Neural crest cell (in vitro differentiated cells): ENCODE results near the gene KRTAP10-11. TPM values are rescaled to one million over a fixed set of nuclear protein-coding genes. Genes with fewer than 3 reads are reported as not detected.

Experiments used
- DNase-seq: peaks from one replicate; pipeline ENCODE4 v3.0.0; 2021; ENCODE audit warnings: low read depth, mixed read lengths, low spot score
- H3K27ac Mint-ChIP-seq: one replicate; pipeline ENCODE4 v1.8.0; 2021; ENCODE audit warnings: mild to moderate bottlenecking, mixed read lengths; ENCODE audit not compliant: unreplicated experiment
- H3K27me3 Mint-ChIP-seq: 2 replicates; pipeline ENCODE4 v1.8.0; 2021; ENCODE audit warnings: low read depth, mild to moderate bottlenecking, mixed read lengths
- H3K36me3 Mint-ChIP-seq: 2 replicates; pipeline ENCODE4 v1.8.0; 2021; ENCODE audit warnings: low read depth, mild to moderate bottlenecking, mixed read lengths
- H3K4me1 Mint-ChIP-seq: 2 replicates; pipeline ENCODE4 v1.8.0; 2021; ENCODE audit warnings: mixed read lengths
- H3K4me3 Mint-ChIP-seq: one replicate; pipeline ENCODE4 v1.8.0; 2021; ENCODE audit warnings: mild to moderate bottlenecking, mixed read lengths
- H3K9me3 Mint-ChIP-seq: 2 replicates; pipeline ENCODE4 v1.8.0; 2021; ENCODE audit warnings: mixed read lengths
- total RNA-seq: library from RNA; stranded (reverse); gene quantifications from 2 replicates; pipeline ENCODE4 v1.2.1, GENCODE V29; 2021
- TF ChIP-seq, protein P1 (sequence below): fragments of 200-600 bp; sonication (generic); conservative IDR thresholded peaks from 2 replicates; pipeline ENCODE4 v1.5.0; 2021; ENCODE audit warnings: antibody characterized with exemption, mild to moderate bottlenecking

The KRTAP10-11 gene
- total RNA-seq, 1 donor from 2014 or later, result not detected

DNA sequence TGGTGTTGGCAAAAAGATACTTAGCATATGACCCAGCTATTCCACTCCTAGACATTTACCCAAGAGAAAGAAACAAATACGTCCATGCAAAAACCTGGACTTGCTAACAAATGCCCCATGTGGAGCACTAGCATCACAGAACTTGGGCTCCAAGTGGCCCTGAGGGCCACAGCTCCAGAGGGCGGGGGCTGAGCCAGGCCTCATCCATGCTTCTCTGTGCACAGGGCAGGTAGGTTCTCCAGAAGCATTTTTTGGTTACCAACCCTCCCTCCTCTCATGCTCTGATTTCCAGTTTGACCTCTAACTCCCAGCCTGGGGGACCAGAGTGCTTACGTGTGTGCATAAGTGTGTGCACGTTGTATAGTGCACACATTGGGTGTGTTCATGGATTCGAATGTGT, 18.5 kb downstream of the KRTAP10-11 start:
- Mint-ChIP-seq H3K27ac (no peak overlapping the region), H3K4me3 (no peak overlapping the region), H3K9me3 (peaks cover 18% of the 10 kb centered on the region), H3K36me3 (peaks cover 5% of the 10 kb centered on the region), H3K4me1 (peaks cover 4% of the 10 kb centered on the region), H3K27me3 (peaks cover 4% of the 10 kb centered on the region)
- DNase-seq, result no peak
- TF ChIP-seq, protein P1, sequence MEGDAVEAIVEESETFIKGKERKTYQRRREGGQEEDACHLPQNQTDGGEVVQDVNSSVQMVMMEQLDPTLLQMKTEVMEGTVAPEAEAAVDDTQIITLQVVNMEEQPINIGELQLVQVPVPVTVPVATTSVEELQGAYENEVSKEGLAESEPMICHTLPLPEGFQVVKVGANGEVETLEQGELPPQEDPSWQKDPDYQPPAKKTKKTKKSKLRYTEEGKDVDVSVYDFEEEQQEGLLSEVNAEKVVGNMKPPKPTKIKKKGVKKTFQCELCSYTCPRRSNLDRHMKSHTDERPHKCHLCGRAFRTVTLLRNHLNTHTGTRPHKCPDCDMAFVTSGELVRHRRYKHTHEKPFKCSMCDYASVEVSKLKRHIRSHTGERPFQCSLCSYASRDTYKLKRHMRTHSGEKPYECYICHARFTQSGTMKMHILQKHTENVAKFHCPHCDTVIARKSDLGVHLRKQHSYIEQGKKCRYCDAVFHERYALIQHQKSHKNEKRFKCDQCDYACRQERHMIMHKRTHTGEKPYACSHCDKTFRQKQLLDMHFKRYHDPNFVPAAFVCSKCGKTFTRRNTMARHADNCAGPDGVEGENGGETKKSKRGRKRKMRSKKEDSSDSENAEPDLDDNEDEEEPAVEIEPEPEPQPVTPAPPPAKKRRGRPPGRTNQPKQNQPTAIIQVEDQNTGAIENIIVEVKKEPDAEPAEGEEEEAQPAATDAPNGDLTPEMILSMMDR, result no peak

- Mint-ChIP-seq H3K4me1 (peaks cover under 1% of the 10 kb centered on the region), H3K4me3 (no peak within 1 kb of the TSS), H3K36me3 (peaks cover 8% of the 10 kb centered on the region), H3K27me3 (peaks cover 4% of the 10 kb centered on the region), H3K9me3 (peaks cover 18% of the 10 kb centered on the region), H3K27ac (no peak within 1 kb of the TSS)
- TF ChIP-seq, protein P1, result no peak
- no peak for DNase-seq
These were observed 20.4 kb downstream of the KRTAP10-11 start, which contains the start of gene KRTAP12-2 for GRCh38 chr21:44666401-44667320. Gene KRTAP12-2, minus strand, starts transcription at chr21:44666927. Its CDS starts 41 bp downstream, at chr21:44666886.

GRCh38 chr21:44667612-44668011, 21.4 kb downstream of the KRTAP10-11 start:
- Mint-ChIP-seq H3K36me3 (peaks cover 8% of the 10 kb centered on the region), H3K4me1 (no peaks in the 10 kb centered on the region), H3K4me3 (no peak overlapping the region), H3K27me3 (peaks cover 4% of the 10 kb centered on the region), H3K27ac (no peak overlapping the region), H3K9me3 (peaks cover 12% of the 10 kb centered on the region)
- no peak for DNase-seq
- TF ChIP-seq, protein P1, result no peak

- no peak overlapping the region for H3K4me3 Mint-ChIP-seq
- TF ChIP-seq, protein P1, result no peak
- no peaks in the 10 kb centered on the region for H3K4me1 Mint-ChIP-seq
- peaks cover 22% of the 10 kb centered on the region for H3K9me3 Mint-ChIP-seq
- no peak for DNase-seq
- H3K27ac Mint-ChIP-seq, result peak overlapping the region; percentile 43
- H3K27me3 Mint-ChIP-seq, result peaks cover 18% of the 10 kb centered on the region
- peaks cover 8% of the 10 kb centered on the region for H3K36me3 Mint-ChIP-seq
These were observed 24.6 kb downstream of the KRTAP10-11 start for GRCh38 chr21:44670642-44671432.

GRCh38 chr21:44671911-44672310, 25.7 kb downstream of the KRTAP10-11 start:
- Mint-ChIP-seq H3K9me3 (peaks cover 22% of the 10 kb centered on the region), H3K4me1 (no peaks in the 10 kb centered on the region), H3K27me3 (peaks cover 27% of the 10 kb centered on the region), H3K36me3 (peaks cover 8% of the 10 kb centered on the region), H3K27ac (no peak overlapping the region), H3K4me3 (no peak overlapping the region)
- TF ChIP-seq, protein P1, result no peak
- DNase-seq, result no peak
